Loucy (cell line): Measurements from ENCODE around the gene SCGB1D1.

Experiments
- EZH2phosphoT487 ChIP-seq: fragments of 200-600 bp; IDR thresholded peaks from 2 replicates; pipeline ENCODE4 v1.6.1; 2018; ENCODE audit warnings: antibody characterized with exemption, mild to moderate bottlenecking, moderate library complexity, borderline replicate concordance
- TF ChIP-seq, protein P1 (sequence below): fragments of 200-600 bp; sonication (generic); conservative IDR thresholded peaks from 2 replicates; pipeline ENCODE4 v1.5.1; 2014; ENCODE audit warnings: mild to moderate bottlenecking, antibody characterized with exemption, low read length

DNA sequence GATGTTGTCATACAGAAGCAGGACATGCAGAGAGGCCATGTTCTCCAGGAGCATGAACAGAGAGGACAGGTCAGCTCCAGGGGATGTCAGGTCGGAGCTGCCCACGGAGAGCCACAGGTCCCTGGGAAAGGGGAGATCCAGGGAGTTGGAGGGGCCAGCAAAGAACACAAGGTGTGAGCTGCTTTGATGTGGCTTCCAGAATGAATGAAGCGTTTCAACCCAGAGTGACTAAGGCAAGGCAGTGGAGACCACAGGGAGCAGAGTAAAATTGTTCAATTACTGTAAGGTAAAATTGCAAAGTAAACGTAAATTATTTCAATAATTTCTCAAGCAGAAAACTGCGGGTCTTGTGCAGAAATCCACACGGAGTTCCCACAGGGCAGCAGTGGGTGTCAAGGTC is 12.9 kb downstream of the SCGB1D1 start:
- TF ChIP-seq, protein P1, sequence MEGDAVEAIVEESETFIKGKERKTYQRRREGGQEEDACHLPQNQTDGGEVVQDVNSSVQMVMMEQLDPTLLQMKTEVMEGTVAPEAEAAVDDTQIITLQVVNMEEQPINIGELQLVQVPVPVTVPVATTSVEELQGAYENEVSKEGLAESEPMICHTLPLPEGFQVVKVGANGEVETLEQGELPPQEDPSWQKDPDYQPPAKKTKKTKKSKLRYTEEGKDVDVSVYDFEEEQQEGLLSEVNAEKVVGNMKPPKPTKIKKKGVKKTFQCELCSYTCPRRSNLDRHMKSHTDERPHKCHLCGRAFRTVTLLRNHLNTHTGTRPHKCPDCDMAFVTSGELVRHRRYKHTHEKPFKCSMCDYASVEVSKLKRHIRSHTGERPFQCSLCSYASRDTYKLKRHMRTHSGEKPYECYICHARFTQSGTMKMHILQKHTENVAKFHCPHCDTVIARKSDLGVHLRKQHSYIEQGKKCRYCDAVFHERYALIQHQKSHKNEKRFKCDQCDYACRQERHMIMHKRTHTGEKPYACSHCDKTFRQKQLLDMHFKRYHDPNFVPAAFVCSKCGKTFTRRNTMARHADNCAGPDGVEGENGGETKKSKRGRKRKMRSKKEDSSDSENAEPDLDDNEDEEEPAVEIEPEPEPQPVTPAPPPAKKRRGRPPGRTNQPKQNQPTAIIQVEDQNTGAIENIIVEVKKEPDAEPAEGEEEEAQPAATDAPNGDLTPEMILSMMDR = no peak
- TF ChIP-seq EZH2phosphoT487 = no peak
